Kidney glomerular epithelial cell (primary cell): ENCODE data around the gene SULT2B1.
"Not testable (repeated sequence)": the region's sequence is repeated elsewhere in the genome, so short reads cannot be mapped to it uniquely, and the experiment has no call there.

Experiments used
- DNase-seq: peaks from one replicate; lab custom pipeline; 2025; lab: John Stamatoyannopoulos, UW

The SULT2B1 gene

GRCh38 chr19:48558018-48558684 is 6.2 kb downstream of the SULT2B1 start:
- DNase-seq: peak; percentile 67

GRCh38 chr19:48560095-48560530 is 8.1 kb downstream of the SULT2B1 start:
- DNase-seq: no peak

- DNase-seq: no peak
These were observed 9.4 kb downstream of the SULT2B1 start for GRCh38 chr19:48561412-48561811.

DNA sequence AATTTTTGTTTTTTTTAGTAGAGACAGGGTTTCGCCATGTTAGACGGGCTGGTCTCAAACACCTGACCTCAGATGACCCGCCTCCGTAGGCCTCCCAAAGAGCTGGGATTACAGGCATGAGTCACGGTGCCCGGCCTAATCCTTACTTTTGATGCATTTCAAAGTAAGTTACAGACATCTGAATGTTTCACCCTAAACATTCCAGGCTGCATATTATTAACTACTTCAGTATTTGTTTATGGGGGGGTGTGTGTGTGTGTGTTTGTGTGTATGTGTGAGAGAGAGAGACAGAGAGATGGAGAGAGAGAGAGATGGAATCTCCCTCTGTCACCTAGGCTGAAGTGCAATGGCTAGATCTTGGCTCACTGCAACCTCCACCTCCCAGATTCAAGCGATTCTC is 13.1 kb downstream of the SULT2B1 start:
- no peak for DNase-seq

DNA sequence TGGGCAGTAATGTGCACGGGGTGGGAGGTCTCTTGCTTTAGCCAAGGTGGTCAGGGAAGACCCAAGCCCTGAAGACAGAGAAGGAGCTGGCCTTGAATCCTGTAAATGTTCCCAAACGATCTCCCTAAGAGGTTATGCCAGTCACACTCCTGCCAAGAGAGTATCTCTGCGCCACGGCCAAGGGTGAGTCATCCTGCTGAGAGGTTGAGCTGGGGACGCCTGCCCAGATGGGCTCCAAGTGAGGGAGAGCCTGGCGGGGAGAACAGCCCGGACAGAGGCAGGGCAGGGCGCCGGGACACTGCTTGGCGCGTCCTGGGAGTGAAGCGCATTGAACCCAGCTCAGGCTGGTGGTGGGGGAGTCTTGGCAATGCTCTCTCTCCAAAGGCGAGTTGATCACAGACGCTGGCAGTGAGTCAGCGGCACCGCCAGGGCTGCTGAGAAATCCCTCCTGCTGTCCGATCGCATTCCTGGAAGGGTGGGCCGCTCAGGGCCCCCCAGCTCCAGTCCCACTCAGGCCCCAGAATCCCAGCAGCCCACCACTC is 16.4 kb downstream of the SULT2B1 start:
- peak; percentile 92 for DNase-seq

DNA sequence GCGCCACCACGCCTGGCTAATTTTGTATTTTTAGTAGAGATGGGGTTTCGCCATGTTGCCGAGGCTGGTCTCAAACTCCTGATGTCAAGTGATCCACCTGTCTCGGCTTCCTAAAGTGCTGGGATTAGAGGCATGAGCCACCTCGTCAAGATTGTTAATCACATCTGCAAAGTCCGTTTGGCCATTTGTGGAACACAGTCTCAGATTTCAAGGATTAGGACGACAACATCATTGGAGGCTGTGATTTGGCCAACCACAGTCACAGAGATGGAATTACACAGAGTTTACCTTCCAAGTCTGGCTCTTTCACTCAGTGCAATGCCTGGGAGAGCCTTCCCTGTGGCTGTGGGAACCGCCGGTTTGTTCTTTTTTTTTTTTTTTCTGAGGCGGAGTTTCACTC is 17.8 kb downstream of the SULT2B1 start:
- DNase-seq: no peak

DNA sequence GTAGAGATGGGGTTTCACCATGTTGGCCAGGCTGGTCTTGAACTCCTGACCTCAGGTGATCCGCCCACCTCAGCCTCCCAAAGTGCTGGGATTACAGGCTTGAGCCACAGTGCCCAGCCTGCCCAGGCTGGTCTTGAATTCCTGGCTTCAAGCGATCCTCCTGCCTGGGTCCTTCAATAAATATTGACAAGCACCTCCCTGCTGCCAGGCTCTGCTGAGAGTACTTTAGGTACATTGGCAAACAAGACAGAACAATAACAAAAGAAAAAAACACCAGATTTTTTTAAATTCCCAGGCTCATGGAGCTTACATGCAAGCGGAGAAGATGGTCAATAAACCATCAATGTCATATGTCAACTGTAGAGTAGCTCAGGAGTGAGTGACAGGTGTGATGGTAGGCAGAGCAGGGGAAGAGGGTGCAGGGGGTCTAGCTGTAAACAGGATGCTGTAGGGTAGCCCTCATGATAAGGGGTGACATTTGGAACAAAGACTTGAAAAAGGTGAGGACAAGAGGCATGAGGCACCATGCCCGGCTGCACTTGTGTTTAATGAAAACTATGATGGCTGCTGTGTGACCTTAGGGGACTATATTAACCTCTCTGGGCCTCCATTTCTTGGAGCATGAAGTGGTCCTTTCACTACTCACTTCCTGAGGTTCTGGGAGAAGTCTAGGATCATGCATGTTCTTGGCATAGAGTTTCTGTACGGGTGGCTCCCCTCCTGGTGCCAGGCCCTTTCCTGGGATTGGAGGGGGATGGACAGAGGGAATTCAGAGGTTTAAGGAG is 19.6 kb downstream of the SULT2B1 start:
- DNase-seq: no peak

DNA sequence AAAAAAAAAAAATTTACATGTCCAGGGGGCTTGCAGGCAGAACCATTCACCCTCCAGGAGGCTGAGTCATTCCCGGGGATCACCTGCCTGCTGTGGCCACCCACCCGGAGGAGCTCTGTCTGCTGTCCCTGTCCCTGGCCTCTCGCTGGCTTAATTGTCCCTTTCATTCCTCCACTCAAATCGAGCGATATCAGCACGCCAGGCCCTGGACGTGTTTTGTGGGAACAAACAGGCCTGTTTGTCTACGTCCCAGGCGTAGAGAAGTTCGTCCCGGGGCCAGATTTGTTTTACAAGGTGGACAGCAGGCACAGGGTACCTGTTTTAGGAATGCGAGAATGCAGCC is 21.2 kb downstream of the SULT2B1 start:
- DNase-seq: no peak

DNA sequence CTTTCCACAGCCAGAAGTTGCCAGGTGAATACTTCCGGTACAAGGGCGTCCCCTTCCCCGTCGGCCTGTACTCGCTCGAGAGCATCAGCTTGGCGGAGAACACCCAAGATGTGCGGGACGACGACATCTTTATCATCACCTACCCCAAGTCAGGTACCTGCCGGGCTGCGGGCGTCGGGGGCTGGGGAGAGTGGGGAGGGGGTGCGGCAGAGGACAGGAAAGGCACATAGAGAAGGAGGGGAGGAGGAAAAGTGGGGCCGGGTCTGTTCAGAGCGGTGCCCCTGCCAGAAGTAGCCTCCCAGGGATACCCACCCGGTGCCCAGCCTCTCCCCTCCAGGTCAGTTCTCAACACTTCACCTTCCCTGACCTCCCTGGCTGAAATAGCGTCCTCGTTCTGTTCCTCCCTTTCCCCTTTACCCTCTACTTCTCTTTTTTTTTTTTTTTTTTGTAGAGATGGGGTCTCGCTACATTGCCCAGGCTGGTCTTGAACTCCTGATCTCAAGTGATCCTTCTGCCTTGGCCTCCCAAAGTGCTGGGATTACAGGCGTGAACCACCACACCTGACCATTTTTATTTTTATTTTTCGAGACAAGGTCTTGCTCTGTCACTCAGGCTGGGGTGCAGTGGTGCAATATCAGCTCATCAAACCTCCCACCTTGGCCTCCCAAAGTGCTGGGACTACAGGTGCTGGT is 24.1 kb downstream of the SULT2B1 start:
- DNase-seq: no peak

DNA sequence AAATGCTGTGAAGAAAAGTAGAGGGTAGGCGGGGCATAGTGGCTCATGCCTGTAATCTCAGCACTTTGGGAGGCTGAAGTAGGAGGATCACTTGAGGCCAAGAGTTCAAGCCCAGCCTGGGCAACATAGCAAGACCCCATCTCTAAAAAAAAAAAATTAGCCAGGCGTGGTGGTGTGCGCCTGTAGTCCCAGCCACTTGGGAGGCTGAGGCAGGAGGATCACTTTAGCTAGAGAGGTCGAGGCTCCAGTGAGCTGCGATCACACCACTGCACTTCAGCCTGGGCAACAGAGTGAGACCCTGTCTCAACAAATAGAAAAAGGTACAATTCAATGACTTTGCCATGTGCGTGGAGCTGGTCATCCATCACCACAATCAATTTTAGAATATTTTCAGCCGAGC is 25.9 kb downstream of the SULT2B1 start:
- not testable (repeated sequence) for DNase-seq

DNA sequence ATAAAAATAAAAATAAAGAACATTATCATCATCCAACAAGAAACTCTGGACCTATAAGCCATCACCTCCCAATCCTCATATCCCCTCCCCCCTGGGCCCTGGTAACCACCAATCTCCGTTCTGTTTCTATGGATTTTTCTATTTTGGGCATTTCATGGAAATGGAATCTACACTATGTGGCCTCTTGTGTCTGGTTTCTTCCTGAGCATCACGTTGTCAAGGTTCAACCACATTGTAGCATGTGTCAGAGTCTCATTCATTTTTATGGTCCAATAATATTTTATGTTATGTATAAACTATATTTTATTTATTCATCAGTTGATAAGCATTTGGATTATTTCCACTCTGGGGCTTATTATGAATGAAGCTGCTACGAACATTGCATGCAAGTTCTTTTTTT is 26.9 kb downstream of the SULT2B1 start:
- no peak for DNase-seq

GRCh38 chr19:48582168-48582567 is 30.2 kb downstream of the SULT2B1 start:
- no peak for DNase-seq

- DNase-seq: no peak
These were observed 35.4 kb downstream of the SULT2B1 start for GRCh38 chr19:48587387-48587786.

- DNase-seq: peak; percentile 88
These were observed 36.9 kb downstream of the SULT2B1 start for GRCh38 chr19:48588670-48589401.

GRCh38 chr19:48591021-48591420 is 39.0 kb downstream of the SULT2B1 start:
- DNase-seq: no peak

GRCh38 chr19:48595171-48595570 is 43.2 kb downstream of the SULT2B1 start:
- no peak for DNase-seq

GRCh38 chr19:48595833-48596232 is 43.9 kb downstream of the SULT2B1 start:
- no peak for DNase-seq

DNA sequence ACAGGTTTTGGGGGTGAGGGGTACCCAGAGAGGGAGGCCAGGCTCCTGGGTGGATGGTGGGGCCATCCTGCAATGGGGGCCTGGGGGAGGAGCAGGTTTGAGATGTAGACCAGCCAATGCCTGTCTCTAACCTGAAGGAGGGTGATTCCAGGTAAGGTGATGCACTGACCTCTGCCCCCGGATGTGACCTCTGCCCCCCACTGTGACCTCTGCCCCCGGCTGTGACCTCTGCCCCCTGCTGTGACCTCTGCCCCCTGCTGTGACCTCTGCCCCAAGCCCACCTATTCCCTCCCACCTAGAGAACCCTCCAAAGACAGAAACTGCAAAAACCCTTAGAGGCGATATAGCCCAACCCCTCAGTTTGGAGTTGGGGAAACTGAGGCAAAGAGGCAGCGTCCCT is 44.3 kb downstream of the SULT2B1 start:
- no peak for DNase-seq

- no peak for DNase-seq
These were observed 44.9 kb downstream of the SULT2B1 start for GRCh38 chr19:48596679-48597465.

GRCh38 chr19:48598996-48599700 is 47.2 kb downstream of the SULT2B1 start:
- DNase-seq: no peak
